Putamen (tissue), 1 donor: ENCODE data around the gene DNAJC18.
"Not testable (repeated sequence)": the region's sequence is repeated elsewhere in the genome, so short reads cannot be mapped to it uniquely, and the experiment has no call there.

Source experiments
- DNase-seq: peaks from one replicate; pipeline ENCODE4 v3.0.0-alpha.2; 2016; ENCODE audit warnings: low spot score

The DNAJC18 gene

DNA sequence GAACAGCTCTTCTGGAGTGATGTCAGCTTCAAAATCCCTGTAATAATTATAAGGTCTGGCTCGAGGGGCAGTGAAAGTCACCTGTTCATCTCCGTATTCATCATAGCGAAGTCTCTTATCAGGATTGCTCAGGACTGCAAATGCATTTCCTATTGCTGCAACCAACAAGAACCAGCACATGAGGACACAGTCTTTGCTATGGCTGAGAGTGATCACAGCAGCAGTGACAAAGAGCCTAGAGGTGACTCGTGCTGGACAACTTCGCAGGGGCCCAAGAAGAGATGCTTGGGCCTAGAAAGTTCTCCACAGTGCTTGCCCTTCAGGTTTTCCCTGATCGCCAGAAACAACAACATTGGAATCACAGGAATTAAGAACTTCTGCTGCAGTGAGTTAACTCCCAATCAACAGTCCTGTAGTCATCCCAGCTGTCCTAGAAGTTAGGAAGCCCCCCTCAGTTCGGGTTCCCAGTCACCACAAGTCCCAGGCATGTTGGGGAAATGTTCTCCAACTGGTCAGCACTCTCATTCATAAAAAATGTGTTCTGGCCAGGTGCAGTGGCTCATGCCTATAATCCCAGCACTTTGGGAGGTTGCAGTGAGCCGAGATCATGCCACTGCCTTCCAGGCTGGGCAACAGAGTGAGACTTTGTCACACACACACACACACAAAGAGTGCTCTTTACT lies 13.0 kb downstream of the DNAJC18 start:
- DNase-seq = no peak

DNA sequence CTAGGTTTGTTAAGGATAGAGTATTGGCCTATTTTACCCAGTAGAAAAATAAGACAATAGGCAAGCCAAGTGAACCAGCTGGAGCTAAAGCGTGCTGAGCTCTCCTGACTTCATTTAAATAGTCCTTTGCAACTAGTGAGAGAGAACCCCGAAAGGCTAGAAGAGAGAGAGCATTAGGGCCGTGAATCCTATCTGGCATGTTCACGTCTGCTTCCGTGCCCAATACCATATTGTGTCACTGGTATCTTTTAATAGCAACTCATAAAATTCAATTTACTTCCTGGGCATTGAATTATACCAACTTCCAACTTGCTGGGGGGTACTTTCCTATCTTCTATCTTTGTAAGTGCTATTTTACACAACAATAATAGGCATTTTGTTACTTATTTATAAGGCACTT lies 13.8 kb downstream of the DNAJC18 start:
- no peak for DNase-seq

DNA sequence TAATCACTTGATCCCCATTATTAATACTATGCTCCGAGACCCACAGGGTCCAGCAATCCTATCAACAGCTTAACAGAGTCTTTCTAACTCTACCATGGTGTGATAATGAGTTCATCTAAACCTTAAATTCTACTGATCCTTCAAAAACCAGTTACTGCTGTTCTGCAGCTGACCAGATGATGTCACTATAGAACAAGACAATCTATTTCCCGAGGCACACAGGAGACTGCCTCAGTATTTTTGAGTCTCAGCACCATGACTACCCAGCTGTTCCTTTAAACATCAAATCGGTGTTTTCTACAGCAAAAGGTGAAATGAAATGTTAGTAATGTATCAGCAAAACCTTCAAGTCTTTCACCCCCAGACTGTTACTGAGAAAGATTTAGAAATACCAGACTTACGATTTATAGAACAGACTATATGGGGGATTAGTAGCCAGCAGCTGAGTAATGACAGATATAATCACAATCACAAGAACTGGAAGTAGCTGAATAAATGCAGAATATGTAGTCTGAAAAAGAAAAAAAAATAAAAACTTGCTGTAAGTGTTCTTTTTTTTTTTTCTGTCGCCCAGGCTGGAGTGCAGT lies 16.9 kb downstream of the DNAJC18 start:
- peak; percentile 69 for DNase-seq

DNA sequence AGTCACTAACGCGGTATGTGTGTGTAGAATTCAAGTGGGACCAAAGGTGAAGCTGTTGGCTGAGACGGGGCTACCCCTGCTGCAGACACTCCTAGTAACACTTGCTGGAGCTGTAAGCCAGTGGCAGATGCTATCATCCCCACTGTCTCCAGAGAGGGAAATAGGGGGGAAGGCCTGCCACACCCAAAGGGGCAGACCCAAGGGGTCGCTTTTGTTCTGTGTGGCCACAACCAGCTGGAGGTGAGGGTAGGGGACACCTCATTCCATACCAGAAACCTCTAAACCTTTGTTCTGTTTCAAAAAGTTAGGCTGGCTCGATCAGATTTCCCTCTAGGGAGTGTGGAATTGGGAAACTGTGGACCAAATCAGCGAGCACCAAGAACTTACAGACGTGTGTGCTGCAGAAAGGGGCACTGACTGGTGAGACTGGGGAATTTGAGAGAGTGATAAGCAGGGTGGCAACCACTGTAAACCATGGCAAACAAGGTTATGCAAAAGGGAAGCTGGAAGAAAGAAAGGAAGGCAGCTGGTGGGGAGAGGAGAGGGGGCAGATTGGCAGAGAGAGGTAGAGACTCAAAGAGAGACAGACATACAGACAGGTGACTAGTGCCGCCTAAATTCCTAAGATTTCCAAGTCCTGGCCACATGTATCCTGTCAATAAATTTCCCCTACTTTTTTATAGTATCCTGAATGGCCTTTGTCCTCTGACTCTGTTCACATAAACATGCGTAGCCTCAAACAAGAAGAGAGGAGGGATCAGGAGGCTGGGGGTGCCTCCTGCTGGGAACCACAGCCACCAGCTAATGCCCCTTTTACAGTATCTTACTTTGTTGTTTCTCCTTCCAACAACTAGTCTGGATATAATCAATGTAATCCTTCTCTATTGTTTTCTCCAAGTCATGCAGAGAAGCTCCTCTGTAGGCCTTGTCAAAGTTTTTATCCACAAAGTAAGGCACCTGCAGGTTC lies 19.8 kb downstream of the DNAJC18 start:
- no peak for DNase-seq

DNA sequence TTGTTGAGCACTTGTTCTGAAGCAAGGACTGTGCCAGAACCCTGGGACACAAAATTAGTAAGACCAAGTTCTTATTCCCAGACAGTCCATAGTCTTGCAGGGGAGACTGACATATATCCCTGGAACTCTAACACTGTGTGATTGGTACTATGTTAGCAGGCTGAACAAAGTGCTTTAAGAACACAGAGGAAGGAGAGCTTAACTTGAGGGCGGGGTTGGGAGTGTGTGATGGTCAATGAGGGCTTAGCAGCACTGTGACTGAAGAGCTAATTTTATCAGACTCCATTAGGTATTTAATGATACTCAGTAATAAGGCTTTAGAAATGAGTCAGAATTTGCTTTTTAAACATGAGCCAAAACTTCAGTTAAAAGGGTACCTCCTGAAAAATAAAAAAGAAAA lies 20.5 kb downstream of the DNAJC18 start:
- no peak for DNase-seq

DNA sequence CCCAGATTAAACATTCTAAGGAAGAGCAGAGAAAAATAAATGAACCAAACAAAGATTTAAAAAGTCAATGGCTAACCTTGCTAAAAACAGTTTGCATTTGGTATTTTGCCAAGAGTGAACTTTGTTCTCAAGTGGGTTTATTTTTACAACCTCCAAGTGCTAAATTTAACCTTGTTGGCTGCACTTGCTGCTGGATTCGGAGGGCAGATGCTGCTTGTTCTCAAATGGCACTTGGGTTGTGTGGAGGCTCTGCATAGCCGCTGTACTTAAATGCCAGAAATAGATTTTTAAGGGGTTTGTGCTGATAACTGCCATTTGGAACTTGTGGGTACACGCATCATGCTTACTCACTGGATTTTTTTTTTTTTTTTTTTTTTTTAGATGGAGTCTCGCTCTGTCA lies 22.1 kb downstream of the DNAJC18 start:
- DNase-seq = peak; percentile 74

DNA sequence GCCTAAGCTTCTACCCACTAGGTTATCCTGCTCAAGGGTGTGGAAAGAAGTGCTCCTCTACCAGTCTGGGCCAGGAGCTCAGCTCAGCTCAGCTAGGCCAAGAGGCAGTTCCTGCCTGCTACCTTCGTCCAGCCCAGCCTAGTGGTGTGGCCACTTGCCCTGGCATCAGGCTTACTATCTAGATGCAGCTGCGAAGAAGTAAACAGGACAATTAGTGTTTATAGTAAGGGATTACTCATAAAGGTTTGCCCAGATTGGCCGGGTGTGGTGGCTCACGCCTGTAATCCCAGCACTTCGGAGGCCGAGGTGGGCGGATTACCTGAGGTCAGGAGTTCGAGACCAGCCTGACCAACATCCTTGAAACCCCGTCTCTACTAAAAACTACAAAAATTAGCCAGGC lies 22.7 kb downstream of the DNAJC18 start:
- DNase-seq = no peak

DNA sequence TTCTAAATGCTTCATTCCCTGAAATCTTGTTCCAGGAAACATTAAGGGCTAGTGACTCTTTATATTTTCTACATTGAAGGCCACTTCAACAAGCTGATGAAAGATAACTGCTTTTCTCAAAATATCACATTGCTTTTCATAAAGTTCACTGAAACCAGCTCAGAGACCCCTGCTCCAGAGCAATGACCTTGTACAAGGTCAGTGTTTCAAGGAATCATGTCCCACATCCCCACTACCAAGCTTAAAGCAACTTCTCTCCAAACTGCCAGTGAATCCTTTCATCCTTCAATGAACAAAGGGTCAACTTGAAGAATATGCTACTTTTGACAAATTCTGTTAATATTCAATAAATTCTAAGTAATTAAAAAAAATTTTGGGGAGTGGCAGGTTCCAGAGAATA lies 23.5 kb downstream of the DNAJC18 start:
- no peak for DNase-seq

DNA sequence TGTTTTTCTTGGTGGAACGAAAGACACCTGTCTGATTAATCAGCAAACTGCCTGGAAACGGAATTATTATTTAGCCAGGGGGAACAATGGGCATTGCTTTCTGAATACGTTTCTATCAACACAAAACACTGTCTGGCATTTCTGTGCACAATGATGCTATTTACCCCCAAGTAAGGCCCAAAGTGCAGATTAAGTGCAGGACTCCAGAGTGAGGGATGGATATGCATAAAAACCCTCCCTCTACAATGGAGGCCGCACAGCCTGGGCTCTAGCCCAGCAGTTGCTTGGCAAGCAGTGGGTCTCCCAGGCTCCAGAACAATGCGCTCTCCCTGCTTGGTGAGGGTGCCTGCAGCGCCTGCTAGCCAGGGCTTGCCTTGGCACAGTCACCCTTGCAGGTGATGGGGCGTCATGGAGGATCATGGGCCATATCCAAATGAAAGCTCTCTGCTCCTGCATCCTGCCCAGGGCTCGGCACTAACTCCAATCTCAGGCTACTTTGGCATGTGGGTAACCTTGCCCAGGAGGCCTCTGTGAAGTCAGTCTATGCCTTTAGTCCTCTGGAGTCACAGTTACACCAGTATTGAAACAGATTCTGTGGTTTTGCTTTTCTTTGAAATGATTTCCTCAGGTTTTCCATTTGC lies 24.0 kb downstream of the DNAJC18 start:
- peak; percentile 90 for DNase-seq

DNA sequence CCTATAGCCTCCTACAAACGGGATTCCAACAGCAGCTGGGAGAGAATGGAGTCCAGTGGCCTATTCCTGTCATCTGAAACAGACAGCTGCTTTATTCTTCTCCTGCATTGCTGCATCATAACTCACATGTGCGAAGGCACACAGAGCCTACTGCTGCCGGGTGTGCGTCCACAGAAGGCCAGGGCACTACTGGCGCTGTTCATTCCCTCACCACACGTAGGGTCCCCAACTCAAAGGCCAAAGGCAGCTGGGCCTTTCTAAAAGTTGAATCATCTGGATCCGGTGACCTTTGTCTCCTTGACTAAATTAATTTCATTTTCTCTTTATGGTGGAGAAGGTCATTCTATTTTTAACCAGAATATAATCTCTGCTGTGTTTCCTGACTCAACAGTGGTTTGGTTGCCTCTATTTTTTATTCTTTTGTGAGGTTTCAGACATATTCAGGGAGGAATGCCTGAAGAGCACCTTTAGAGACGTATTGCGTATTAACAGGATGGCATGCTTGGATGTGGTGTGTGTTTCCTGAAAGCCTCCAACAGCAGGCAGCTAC lies 24.7 kb downstream of the DNAJC18 start:
- peak; percentile 60 for DNase-seq

DNA sequence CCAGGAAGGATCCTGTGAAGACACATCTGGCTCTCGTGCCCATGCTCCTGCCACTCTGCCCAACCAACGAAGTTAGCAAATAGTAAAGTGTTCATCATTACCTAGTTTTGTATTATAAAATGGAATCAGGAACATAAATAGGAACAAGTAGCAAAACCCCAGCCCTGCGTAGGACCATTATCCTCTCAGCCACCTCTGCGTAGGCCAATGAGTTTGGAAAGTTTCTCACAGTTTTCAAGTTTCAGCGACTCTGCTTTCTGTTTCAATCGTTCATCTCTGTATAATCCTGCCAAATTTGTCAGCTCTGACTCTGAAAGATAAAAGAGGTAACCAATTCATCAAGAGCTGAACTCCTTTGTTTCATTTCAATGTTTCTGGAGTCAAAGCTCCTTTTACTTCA lies 25.4 kb downstream of the DNAJC18 start:
- no peak for DNase-seq

DNA sequence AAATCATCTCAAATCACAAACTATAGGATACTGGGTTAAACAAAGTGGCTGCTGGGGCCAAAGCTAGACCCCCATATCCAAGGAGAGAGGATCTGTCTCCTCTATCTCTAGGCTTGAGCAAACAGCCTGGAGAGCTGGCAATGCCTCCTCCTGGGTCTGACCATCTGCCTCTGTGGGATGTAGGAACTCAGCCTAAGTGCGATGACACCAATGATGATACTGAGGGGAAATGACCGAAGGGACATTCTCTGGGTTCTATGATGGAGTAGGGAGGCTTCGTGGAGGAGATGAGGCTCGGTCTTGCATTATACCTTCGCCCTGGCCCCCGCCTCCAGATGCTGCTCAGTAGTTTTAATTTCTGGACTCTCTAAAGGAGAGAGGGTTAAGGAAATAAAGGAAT lies 26.2 kb downstream of the DNAJC18 start:
- no peak for DNase-seq

DNA sequence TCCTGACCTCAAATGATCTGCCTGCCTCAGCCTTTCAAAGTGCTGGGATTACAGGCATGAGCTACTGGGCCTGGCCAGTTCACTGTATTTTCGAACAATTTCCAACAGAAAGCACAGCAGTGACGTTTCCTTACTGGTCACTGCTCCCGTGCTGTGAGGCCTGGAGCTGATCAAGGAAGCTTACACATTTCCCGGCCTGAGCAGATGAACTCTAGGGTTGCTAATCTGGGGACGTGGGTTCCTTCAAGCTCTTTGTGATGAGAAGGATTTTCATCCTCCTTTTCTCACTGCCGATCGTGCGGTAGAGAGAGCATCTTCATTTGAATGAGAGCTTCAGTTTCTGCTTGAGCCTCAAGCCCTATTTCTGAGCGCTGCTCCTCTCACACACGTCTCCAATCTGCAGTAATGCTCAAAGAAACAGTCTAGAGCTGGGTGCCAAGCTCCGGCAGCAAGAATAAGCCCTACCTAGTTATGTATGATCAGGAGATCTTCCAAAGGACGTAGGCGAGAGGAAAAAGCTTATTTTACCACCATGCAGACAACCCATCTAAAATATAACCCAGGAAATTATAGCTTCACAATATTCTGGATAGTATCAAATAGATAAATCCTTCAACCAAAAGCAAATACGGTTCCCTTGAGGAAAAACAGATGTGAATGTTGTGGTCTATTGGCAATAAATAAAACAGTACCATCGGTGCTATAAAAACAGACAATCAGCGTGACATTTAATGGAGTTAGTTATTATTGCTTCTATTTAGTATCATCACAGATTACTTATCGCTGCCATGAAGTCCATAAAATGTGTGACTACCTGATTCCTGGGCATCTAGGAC lies 28.1 kb downstream of the DNAJC18 start:
- DNase-seq = peak; percentile 72

DNA sequence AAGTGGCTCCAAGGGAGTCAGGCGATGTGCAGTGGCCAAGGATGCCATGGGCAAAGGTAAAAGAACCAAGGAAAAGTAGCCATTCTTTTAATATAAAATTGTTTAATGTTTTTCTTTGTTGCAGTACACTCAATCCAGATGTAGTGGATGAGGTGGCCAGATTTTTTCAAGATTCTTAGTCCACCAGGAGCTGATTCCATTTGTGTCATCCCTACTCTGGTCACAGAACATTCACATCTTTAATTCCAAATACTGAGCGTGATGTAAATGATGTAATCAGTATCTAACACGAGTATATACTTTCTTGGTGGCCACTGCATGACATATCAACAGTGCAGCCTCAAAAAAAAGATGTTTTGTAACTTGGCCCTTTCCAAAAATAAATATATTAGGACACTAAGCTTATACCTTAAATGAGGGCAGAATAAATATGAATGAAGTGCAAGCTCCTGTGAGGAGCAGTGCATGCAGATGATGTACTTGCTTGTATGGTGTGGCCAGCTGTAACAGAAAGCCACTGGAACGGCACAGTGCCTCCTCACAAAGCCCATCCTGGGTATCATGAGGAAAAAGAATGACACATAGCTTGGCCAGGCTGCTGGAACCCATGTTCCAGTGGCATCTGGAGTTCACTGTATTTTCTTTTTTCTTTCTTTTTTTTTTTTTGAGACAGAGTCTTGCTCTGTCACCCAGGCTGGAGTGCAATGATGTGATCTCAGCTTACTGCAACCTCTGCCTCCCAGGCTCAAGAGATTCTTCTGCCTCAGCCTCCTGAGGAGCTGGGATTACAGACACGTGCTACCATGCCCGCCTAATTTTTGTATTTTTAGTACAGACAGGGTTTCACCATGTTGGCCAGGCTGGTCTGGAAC lies 29.0 kb downstream of the DNAJC18 start:
- DNase-seq = no peak

DNA sequence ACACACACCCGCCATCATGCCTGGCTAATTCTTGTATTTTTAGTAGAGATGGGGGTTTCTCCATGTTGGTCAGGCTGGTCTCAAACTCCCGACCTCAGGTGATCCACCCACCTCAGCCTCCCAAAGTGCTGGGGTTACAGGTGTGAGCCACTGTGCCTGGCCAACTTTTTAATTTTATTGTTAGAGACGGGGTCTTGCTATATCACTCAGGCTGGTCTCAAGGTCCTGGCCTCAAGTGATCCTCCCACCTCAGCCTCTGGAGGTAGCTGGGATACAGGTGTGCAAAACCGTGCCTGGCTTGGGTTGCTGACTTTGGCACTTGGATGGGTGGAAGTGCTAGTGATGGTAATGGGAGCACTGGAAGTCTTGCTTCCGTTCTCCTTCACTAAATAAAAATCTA lies 30.2 kb downstream of the DNAJC18 start:
- DNase-seq = not testable (repeated sequence)

DNA sequence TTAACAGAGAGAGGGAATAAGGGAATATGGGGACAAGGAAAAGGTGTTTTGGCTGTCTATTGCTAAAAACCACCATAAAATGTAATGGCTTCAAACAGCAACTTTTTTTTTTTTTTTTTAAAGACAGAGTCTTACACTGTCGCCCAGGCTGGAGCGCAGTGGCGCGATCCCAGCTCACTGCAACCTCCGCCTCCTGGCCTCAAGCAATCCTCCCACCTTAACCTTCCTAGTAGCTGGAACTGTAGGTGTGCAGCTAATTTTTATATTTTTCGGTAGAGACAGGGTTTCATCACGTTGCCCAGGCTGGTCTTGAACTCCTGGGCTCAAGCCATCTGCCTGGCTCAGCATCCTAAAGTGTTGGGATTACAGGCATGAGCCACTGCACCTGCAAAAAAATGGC lies 31.1 kb downstream of the DNAJC18 start:
- no peak for DNase-seq

DNA sequence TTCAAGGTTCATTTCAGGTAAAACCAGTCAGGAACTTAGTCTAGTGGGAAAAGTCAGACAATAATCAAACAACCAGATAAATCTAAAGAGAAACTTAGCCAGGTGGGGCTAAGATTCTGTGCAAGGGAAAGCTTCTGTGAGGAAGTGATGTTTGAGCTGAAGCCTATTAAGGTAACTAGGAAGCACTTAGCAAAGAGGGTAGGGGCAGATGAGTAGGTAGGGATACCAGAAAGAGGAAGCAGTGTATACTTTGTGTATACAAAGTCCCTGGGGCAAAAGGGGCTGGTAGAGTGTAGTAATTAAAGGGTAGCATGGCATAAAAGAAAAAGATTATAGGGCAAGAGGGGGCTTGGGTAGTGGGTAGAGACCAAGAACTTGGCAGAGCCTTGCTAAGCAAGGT lies 31.8 kb downstream of the DNAJC18 start:
- no peak for DNase-seq

DNA sequence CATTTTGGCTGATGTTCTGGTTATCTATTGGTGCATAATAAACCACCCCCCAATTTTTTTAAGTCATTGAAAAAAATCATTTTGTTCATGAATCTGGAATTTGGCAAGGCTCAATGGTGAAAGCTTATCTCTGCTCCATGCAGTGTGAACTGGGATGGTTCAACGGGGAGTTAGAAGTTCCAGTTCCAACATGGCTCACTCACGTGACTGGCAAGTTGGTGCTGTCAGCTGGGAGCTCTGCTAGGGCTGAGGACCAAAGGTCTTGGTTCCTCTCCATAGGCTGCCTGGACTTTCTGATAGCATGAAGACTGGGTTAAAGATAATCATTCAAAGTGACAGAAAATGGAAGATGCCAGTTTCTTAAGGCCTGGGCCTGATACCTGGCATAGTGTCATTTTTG lies 32.4 kb downstream of the DNAJC18 start:
- DNase-seq = no peak

DNA sequence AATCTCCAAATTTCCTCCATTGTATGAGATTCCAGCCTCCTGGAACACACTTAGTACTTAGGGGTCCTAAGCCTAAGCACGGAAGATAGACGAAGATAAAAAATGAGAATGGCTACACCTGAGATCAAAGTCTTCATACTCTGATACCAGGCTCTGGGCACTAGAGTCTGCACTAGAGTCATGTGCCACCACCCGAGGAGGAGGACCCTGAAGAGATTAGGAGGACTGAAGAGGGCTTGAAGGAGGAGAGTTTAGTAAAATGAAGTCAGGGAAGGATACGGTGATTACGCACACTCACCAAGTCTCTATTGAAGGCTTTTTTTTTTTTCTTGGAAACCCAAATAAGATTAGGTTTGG lies 34.9 kb downstream of the DNAJC18 start:
- DNase-seq = no peak

DNA sequence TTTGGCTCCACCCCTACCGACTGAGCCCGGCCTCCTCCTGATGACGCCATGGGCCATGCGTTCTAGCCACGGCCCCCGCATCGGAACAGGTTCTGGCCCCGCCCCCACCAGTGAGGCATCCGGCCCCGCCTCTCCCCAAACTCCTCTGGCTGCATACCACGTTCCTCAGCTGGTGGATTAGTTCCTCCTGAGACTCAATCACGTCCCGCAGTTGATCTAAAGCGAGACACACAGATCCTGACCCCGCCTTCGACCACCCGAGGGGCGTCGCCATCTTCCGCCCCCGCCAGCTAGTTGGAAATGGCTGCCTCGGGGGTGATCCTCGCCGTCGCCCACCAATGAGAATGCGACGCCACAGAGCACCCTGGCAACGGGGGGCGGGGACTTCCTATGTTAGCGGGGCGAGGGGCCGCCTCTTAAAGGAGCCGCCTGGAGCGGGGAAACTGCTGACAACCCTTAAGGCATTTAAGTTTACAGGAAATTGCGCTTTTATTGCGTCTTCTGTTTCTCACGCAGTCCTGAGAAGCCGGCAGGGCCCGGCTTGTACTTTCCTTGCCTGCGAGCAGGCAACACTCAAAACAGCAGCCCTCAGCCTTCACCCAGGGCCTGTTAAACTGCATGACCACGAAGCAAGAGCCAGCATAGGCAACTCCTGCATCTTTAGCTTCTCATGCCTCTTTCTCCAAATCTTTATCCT lies 35.4 kb downstream of the DNAJC18 start, which contains the start of gene SPATA24:
TSS of gene SPATA24 (minus strand) at position 303 of the 697 bp plus-strand sequence. CDS start at position 274, 29 bp downstream.
- peak; percentile 98 for DNase-seq
